Bronchial epithelial cell (primary cell): ENCODE measurements around the gene FOXP4. TPM values are rescaled to one million over a fixed set of nuclear protein-coding genes. Genes with fewer than 3 reads are reported as not detected.

Experiments used
- DNase-seq: peaks from one replicate; pipeline ENCODE4 v3.0.0-alpha.2; 2010; ENCODE audit warnings: low read depth
- FAIRE-seq: peaks from 2 replicates; lab custom pipeline; 2011; peaks lifted over from hg19 to GRCh38; lab: Jason Lieb, UNC
- H3K27me3 ChIP-seq: 2 replicates; pipeline ENCODE4 v1.5.1; 2011; ENCODE audit warnings: low read length; ENCODE audit not compliant: control insufficient read depth, insufficient read depth
- H3K36me3 ChIP-seq: 2 replicates; pipeline ENCODE4 v1.5.1; 2011; ENCODE audit warnings: low read length; ENCODE audit not compliant: control insufficient read depth, insufficient read depth
- H3K4me3 ChIP-seq: 2 replicates; pipeline ENCODE4 v1.5.1; 2011; ENCODE audit warnings: mild to moderate bottlenecking, low read depth, low read length, control low read depth
- CTCF ChIP-seq: IDR thresholded peaks from 2 replicates; pipeline ENCODE4 v1.5.1; 2011; ENCODE audit warnings: mild to moderate bottlenecking, moderate library complexity, low read length, control low read depth, inconsistent platforms; ENCODE audit not compliant: insufficient read depth, severe bottlenecking
- total RNA-seq: library from RNA; depleted of rRNA; stranded (reverse); fragments of >200 nt; gene quantifications from 2 replicates; pipeline ENCODE4 v1.2.1, GENCODE V29; 2014

The FOXP4 gene
- total RNA-seq, 1 donor from 2014 or later, result 2.1 TPM

- no peak for TF ChIP-seq CTCF
- FAIRE-seq, result no peak
- H3K27me3 ChIP-seq, result no peaks in the 10 kb centered on the region
- no peak for DNase-seq
- no peak overlapping the region for H3K4me3 ChIP-seq
- H3K36me3 ChIP-seq, result no peaks in the 10 kb centered on the region
Observed at GRCh38 chr6:41630069-41630468, 83.9 kb downstream of the FOXP4 start.

- FAIRE-seq (no peak), DNase-seq (no peak)
- TF ChIP-seq CTCF, result no peak
- H3K4me3 ChIP-seq, result no peak overlapping the region
- no peaks in the 10 kb centered on the region for H3K27me3 ChIP-seq
- no peaks in the 10 kb centered on the region for H3K36me3 ChIP-seq
Observed at GRCh38 chr6:41630946-41631345, 84.8 kb downstream of the FOXP4 start.

GRCh38 chr6:41633056-41633634 lies 87.0 kb downstream of the FOXP4 start:
- no peak for TF ChIP-seq CTCF
- no peak overlapping the region for H3K4me3 ChIP-seq
- FAIRE-seq, result no peak

GRCh38 chr6:41634657-41635056 lies 88.5 kb downstream of the FOXP4 start:
- DNase-seq (no peak), FAIRE-seq (no peak)
- H3K27me3 ChIP-seq, result no peaks in the 10 kb centered on the region
- TF ChIP-seq CTCF, result no peak
- H3K36me3 ChIP-seq, result no peaks in the 10 kb centered on the region
- no peak overlapping the region for H3K4me3 ChIP-seq

More at GRCh38 chr6:41633056-41633634, 87.0 kb downstream of the FOXP4 start:
- Histone ChIP-seq H3K36me3 (no peaks in the 10 kb centered on the region), H3K27me3 (no peaks in the 10 kb centered on the region)
- DNase-seq, result no peak

- FAIRE-seq (no peak), DNase-seq (no peak)
- no peak overlapping the region for H3K4me3 ChIP-seq
- no peak for TF ChIP-seq CTCF
- no peaks in the 10 kb centered on the region for H3K27me3 ChIP-seq
- H3K36me3 ChIP-seq, result peaks cover 1% of the 10 kb centered on the region
Observed at GRCh38 chr6:41635365-41635764, 89.2 kb downstream of the FOXP4 start.

GRCh38 chr6:41636833-41637193 lies 90.6 kb downstream of the FOXP4 start:
- peak; percentile 78 for DNase-seq
- TF ChIP-seq CTCF, result no peak
- FAIRE-seq, result no peak
- no peaks in the 10 kb centered on the region for H3K27me3 ChIP-seq
- H3K36me3 ChIP-seq, result peaks cover 1% of the 10 kb centered on the region
- peak overlapping the region; percentile 72 for H3K4me3 ChIP-seq
